Mammary epithelial cell (primary cell): ENCODE measurements around the gene WDR64.

Source experiments
- CTCF ChIP-seq, 2 donors: IDR thresholded peaks in 1 of 2; conservative IDR thresholded peaks in 1 of 2; 2 replicates each; pipeline ENCODE4 v1.5.1; 2011 to 2012; ENCODE audit warnings: inconsistent platforms in 2 of 2, low read length in 2 of 2, mild to moderate bottlenecking in 2 of 2, control low read depth in 1 of 2, low read depth in 1 of 2; ENCODE audit not compliant: insufficient read depth in 1 of 2; ENCODE audit errors: extremely low read depth in 1 of 2
- EZH2 ChIP-seq: IDR thresholded peaks from 2 replicates; pipeline ENCODE4 v1.6.1; 2012; ENCODE audit warnings: low read length, inconsistent platforms, borderline replicate concordance

- no peak for TF ChIP-seq CTCF (conservative IDR thresholded peaks at IDR 0.05 in 1 of 2, IDR thresholded peaks at IDR 0.05 in 1 of 2; ENCODE audit: extremely low read depth in 1 of 2, insufficient read depth in 1 of 2, low read depth in 1 of 2, low read length in 2 of 2)
- TF ChIP-seq EZH2: no peak
Measured at GRCh38 chr1:241706967-241707366, 54.9 kb downstream of the WDR64 start.
